OCI-LY7 (cell line): ENCODE data around the gene UGP2. TPM values are rescaled to one million over a fixed set of nuclear protein-coding genes. Genes with fewer than 3 reads are reported as not detected.
A peak's percentile ranks its signal among the peaks of the same experiment; 100 is the strongest.
"Not testable (repeated sequence)": the region's sequence is repeated elsewhere in the genome, so short reads cannot be mapped to it uniquely, and the experiment has no call there.

Experiments used
- BruUV-seq: library from RNA; stranded (reverse); fragments of 400-500 nt; replicated peaks from 2 replicates; lab custom pipeline; 2021; lab: Mats Ljungman, UMichigan
- CTCF ChIA-PET: fragments of 300-600 bp; sonication (Branson Sonifier 250); formaldehyde crosslinking; loops from one replicate; lab custom pipeline; 2022; ENCODE audit warnings: antibody characterized with exemption; ENCODE audit not compliant: unreplicated experiment; lab: Charles Lee
- POLR2A ChIA-PET: fragments of 300-600 bp; sonication (Branson Sonifier 250); formaldehyde crosslinking; loops from one replicate; lab custom pipeline; 2022; ENCODE audit warnings: antibody characterized with exemption; lab: Charles Lee
- DNase-seq: peaks from one replicate; pipeline ENCODE4 v3.0.0-alpha.2; 2015; ENCODE audit warnings: low spot score
- H2AFZ ChIP-seq: fragments of 200-600 bp; sonication (generic), shearing (Covaris generic); 2 replicates; pipeline ENCODE4 v1.6.1; 2014; ENCODE audit warnings: mild to moderate bottlenecking, antibody characterized with exemption, low read length, moderate library complexity
- H3K27ac ChIP-seq: fragments of 200-600 bp; sonication (generic); 2 replicates; pipeline ENCODE4 v1.5.1; 2014; ENCODE audit warnings: mixed run types, low read depth, mild to moderate bottlenecking, moderate library complexity, low read length, inconsistent platforms; ENCODE audit not compliant: poor library complexity, severe bottlenecking
- H3K36me3 ChIP-seq: fragments of 200-600 bp; sonication (generic); 2 replicates; pipeline ENCODE4 v1.6.1; 2014; ENCODE audit warnings: mild to moderate bottlenecking, antibody characterized with exemption, low read length, moderate library complexity, mixed read lengths; ENCODE audit not compliant: insufficient read depth
- H3K4me1 ChIP-seq: fragments of 200-600 bp; sonication (generic); 2 replicates; pipeline ENCODE4 v1.5.1; 2014; ENCODE audit warnings: mild to moderate bottlenecking, low read length; ENCODE audit not compliant: insufficient read depth, poor library complexity, severe bottlenecking
- H3K4me2 ChIP-seq: fragments of 200-600 bp; sonication (generic); 2 replicates; pipeline ENCODE4 v1.6.1; 2014; ENCODE audit warnings: mild to moderate bottlenecking, low read length
- H3K4me3 ChIP-seq: fragments of 200-600 bp; sonication (generic); 2 replicates; pipeline ENCODE4 v1.5.1; 2014; ENCODE audit warnings: mild to moderate bottlenecking, low read depth, low read length; ENCODE audit not compliant: poor library complexity, severe bottlenecking
- H3K79me2 ChIP-seq: fragments of 200-600 bp; sonication (generic); 2 replicates; pipeline ENCODE4 v1.6.1; 2016; ENCODE audit warnings: low read depth, mild to moderate bottlenecking, low read length, moderate library complexity, mixed read lengths; ENCODE audit not compliant: insufficient read depth
- H3K9me2 ChIP-seq: fragments of 200-600 bp; sonication (generic); 2 replicates; pipeline ENCODE4 v1.6.1; 2016; ENCODE audit warnings: mild to moderate bottlenecking, low read length, mixed read lengths; ENCODE audit not compliant: insufficient read depth
- H3K9me3 ChIP-seq: fragments of 200-600 bp; sonication (generic); 2 replicates; pipeline ENCODE4 v1.6.1; 2014; ENCODE audit warnings: mild to moderate bottlenecking, mixed run types, low read length, mixed read lengths
- H4K20me1 ChIP-seq: fragments of 200-600 bp; sonication (generic); 2 replicates; pipeline ENCODE4 v1.6.1; 2014; ENCODE audit warnings: mild to moderate bottlenecking, antibody characterized with exemption, low read length, moderate library complexity, mixed read lengths; ENCODE audit not compliant: insufficient read depth
- EZH2phosphoT487 ChIP-seq: fragments of 200-600 bp; sonication (generic); IDR thresholded peaks from 2 replicates; pipeline ENCODE4 v1.6.1; 2018; ENCODE audit warnings: low read depth, borderline replicate concordance, mild to moderate bottlenecking, mixed run types, antibody characterized with exemption, low read length, moderate library complexity, mixed read lengths
- intact Hi-C: fragments of 100-400 bp; cut with micrococcal nuclease; formaldehyde crosslinking; loops from one replicate; pipeline ENCODE4 v1.10.0; 2022; ENCODE audit not compliant: unreplicated experiment
- total RNA-seq, 2 experiments: library from RNA; depleted of rRNA in 1 of 2; stranded (reverse); fragments of >200 nt in 1 of 2; shearing (Covaris generic) in 1 of 2; gene quantifications; 2 replicates each; pipeline ENCODE4 v1.2.3, GENCODE V29; 2014 to 2022
- TF ChIP-seq, protein P1 (sequence below): fragments of 200-600 bp; sonication (generic); conservative IDR thresholded peaks from 2 replicates; pipeline ENCODE4 v1.5.1; 2014; ENCODE audit warnings: mild to moderate bottlenecking, antibody characterized with exemption, low read length, moderate library complexity, mixed read lengths

The UGP2 gene
- total RNA-seq, 2 experiments from 2014 or later, result 53.7 to 71.4 TPM

DNA sequence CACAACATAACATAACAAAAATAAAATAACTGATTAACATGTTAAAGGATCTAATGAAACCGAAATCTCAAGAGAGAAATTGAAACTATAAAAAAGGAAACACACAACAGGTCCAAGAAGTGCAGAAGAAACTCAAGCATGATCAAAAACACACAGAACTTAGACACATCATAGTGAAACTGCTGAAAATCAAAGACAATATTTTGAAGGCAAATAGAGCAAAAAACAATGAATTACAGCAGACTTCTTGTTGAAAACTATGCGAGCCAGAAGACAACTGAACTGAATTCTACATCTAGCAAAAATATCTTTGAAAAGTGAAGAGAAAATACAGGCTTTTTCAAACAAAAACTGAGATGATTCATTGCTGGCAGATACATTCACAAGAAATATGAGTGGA lies 61.3 kb downstream of the UGP2 start:
- no TSS peak for BruUV-seq
- Histone ChIP-seq H3K36me3 (peaks cover 75% of the 10 kb centered on the region), H4K20me1 (no peaks in the 10 kb centered on the region), H3K9me2 (no peaks in the 10 kb centered on the region), H3K79me2 (no peaks in the 10 kb centered on the region), H3K4me3 (no peak overlapping the region), H3K4me1 (no peaks in the 10 kb centered on the region), H3K27ac (no peak overlapping the region), H3K9me3 (peaks cover 29% of the 10 kb centered on the region), H2AFZ (no peak overlapping the region), H3K4me2 (no peak overlapping the region)
- ChIA-PET POLR2A (no interaction called here), CTCF (no interaction called here)
- DNase-seq, result peak; percentile 11
- TF ChIP-seq, protein P1, sequence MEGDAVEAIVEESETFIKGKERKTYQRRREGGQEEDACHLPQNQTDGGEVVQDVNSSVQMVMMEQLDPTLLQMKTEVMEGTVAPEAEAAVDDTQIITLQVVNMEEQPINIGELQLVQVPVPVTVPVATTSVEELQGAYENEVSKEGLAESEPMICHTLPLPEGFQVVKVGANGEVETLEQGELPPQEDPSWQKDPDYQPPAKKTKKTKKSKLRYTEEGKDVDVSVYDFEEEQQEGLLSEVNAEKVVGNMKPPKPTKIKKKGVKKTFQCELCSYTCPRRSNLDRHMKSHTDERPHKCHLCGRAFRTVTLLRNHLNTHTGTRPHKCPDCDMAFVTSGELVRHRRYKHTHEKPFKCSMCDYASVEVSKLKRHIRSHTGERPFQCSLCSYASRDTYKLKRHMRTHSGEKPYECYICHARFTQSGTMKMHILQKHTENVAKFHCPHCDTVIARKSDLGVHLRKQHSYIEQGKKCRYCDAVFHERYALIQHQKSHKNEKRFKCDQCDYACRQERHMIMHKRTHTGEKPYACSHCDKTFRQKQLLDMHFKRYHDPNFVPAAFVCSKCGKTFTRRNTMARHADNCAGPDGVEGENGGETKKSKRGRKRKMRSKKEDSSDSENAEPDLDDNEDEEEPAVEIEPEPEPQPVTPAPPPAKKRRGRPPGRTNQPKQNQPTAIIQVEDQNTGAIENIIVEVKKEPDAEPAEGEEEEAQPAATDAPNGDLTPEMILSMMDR, result no peak
- TF ChIP-seq EZH2phosphoT487, result no peak
- intact Hi-C loops, result no loop called here

DNA sequence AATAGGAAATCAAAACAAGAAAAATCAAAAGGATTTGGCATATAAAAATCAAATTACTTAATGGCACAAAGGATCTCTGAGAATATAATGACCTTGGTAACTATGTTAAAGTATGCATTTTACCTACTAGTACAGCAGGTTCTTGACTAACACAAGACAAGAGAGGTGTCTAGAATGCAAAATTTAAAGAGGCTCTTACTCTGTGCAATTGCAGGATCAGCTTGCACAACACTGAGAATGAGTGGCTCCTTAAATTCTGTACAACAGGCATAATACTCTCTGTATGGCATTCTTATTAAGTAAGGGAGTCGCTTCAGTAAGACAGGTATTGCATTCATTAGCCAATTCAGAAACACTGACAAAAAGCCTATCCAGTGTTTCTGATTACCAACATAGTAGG lies 72.6 kb downstream of the UGP2 start:
- Histone ChIP-seq H3K36me3 (peaks cover 65% of the 10 kb centered on the region), H3K27ac (no peak overlapping the region), H3K79me2 (no peaks in the 10 kb centered on the region), H3K4me3 (no peak overlapping the region), H2AFZ (no peak overlapping the region), H3K9me2 (no peaks in the 10 kb centered on the region), H4K20me1 (no peaks in the 10 kb centered on the region), H3K9me3 (no peaks in the 10 kb centered on the region), H3K4me2 (no peak overlapping the region), H3K4me1 (no peaks in the 10 kb centered on the region)
- DNase-seq, result no peak
- CTCF ChIA-PET, result no interaction called here
- POLR2A ChIA-PET, result interaction anchor here (0.6 kb wide), 1 partner anchor 21 kb away, joined by 3 read pairs; no protein-coding TSS in a partner anchor
- TF ChIP-seq, protein P1, result no peak
- TF ChIP-seq EZH2phosphoT487, result no peak
- intact Hi-C loops, result no loop called here
- BruUV-seq, result no TSS peak

DNA sequence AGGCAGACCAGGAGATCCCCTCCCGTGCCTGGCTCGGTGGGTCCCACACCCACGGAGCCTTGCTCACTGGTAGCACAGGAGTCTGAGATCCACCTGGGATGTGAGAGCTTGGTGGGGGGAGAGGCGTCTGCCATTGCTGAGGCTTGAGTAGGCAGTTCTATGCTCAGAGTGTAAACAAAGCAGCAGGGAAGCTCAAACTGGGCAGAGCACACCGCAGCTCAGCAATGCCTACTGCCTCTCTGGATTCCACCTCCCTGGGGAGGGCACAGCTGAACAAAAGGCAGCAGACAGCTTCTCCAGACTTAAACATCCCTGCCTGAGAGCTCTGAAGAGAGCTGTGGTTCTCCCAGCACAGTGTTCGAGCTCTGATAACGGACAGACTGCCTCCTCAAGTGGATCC lies 85.1 kb downstream of the UGP2 start:
- H3K27ac ChIP-seq, result no peak overlapping the region
- ChIA-PET POLR2A (interaction anchor here (0.7 to 1.5 kb wide), 4 partner anchors 9 to 25 kb away, joined by 3 to 6 read pairs (median 4); no protein-coding TSS in a partner anchor), CTCF (no interaction called here)
- no peaks in the 10 kb centered on the region for H3K79me2 ChIP-seq
- TF ChIP-seq, protein P1, result no peak
- TF ChIP-seq EZH2phosphoT487, result no peak
- BruUV-seq, result no TSS peak
- no peak overlapping the region for H2AFZ ChIP-seq
- H3K36me3 ChIP-seq, result peaks cover 5% of the 10 kb centered on the region; the same call in 1 of the 2 replicates
- no peaks in the 10 kb centered on the region for H3K9me2 ChIP-seq
- no peaks in the 10 kb centered on the region for H4K20me1 ChIP-seq
- no peaks in the 10 kb centered on the region for H3K9me3 ChIP-seq
- DNase-seq, result no peak
- H3K4me3 ChIP-seq, result no peak overlapping the region
- intact Hi-C loops, result no loop called here
- no peak overlapping the region for H3K4me2 ChIP-seq
- H3K4me1 ChIP-seq, result no peaks in the 10 kb centered on the region

DNA sequence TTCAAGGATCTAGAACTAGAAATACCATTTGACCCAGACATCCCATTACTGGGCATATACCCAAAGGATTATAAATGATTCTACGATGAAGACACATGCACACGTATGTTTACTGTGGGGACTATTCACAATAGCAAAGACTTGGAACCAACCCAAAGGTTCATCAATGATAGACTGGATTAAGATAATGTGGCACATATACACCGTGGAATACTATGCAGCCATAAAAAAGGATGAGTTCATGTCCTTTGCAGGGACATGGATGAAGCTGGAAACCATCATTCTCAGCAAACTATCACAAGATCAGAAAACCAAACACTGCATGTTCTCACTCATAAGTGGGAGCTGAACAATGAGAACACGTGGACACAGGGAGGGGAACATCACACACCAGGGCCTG lies 90.4 kb downstream of the UGP2 start:
- CTCF ChIA-PET, H3K27ac ChIP-seq, H4K20me1 ChIP-seq, POLR2A ChIA-PET, H3K4me1 ChIP-seq, DNase-seq, H3K9me3 ChIP-seq, intact Hi-C loops, H3K4me2 ChIP-seq, H3K79me2 ChIP-seq, H3K9me2 ChIP-seq, BruUV-seq, H2AFZ ChIP-seq, H3K4me3 ChIP-seq: not testable (repeated sequence)
- peaks cover 11% of the 10 kb centered on the region for H3K36me3 ChIP-seq
